Non-pigmented ciliary epithelial cell (primary cell): ENCODE data around the gene IGSF21.

ENCODE experiments used
- DNase-seq: peaks from one replicate; pipeline ENCODE4 v3.0.0-alpha.2; 2010; ENCODE audit warnings: low read depth

Gene IGSF21

GRCh38 chr1:18178111-18178510 lies 70.5 kb downstream of the IGSF21 start:
- no peak for DNase-seq

- no peak for DNase-seq
Measured at GRCh38 chr1:18179009-18179408, 71.4 kb downstream of the IGSF21 start.

GRCh38 chr1:18182398-18183160 lies 75.0 kb downstream of the IGSF21 start:
- no peak for DNase-seq

- no peak for DNase-seq
Measured at GRCh38 chr1:18183533-18183932, 75.9 kb downstream of the IGSF21 start.

GRCh38 chr1:18187054-18187453 lies 79.5 kb downstream of the IGSF21 start:
- no peak for DNase-seq

- no peak for DNase-seq
Measured at GRCh38 chr1:18188820-18189517, 81.4 kb downstream of the IGSF21 start.

GRCh38 chr1:18190598-18190997 lies 83.0 kb downstream of the IGSF21 start:
- no peak for DNase-seq

GRCh38 chr1:18191037-18191436 lies 83.4 kb downstream of the IGSF21 start:
- no peak for DNase-seq

- no peak for DNase-seq
Measured at GRCh38 chr1:18191481-18192155, 84.0 kb downstream of the IGSF21 start.

GRCh38 chr1:18192182-18192581 lies 84.6 kb downstream of the IGSF21 start:
- no peak for DNase-seq

GRCh38 chr1:18192974-18193373 lies 85.4 kb downstream of the IGSF21 start:
- no peak for DNase-seq

- DNase-seq, result no peak
Measured at GRCh38 chr1:18197299-18197698, 89.7 kb downstream of the IGSF21 start.

GRCh38 chr1:18198260-18198659 lies 90.7 kb downstream of the IGSF21 start:
- no peak for DNase-seq

GRCh38 chr1:18199462-18199861 lies 91.9 kb downstream of the IGSF21 start:
- no peak for DNase-seq

- DNase-seq, result no peak
Measured at GRCh38 chr1:18200136-18200717, 92.6 kb downstream of the IGSF21 start.

- DNase-seq, result no peak
Measured at GRCh38 chr1:18200918-18201317, 93.3 kb downstream of the IGSF21 start.

- no peak for DNase-seq
Measured at GRCh38 chr1:18201997-18202719, 94.6 kb downstream of the IGSF21 start.

- no peak for DNase-seq
Measured at GRCh38 chr1:18203645-18204044, 96.0 kb downstream of the IGSF21 start.

- no peak for DNase-seq
Measured at GRCh38 chr1:18204575-18204974, 97.0 kb downstream of the IGSF21 start.

GRCh38 chr1:18205319-18205718 lies 97.7 kb downstream of the IGSF21 start:
- DNase-seq, result no peak

GRCh38 chr1:18211764-18212163 lies 104.2 kb downstream of the IGSF21 start:
- DNase-seq, result no peak
